GM13977 (cell line): ENCODE results near the gene GRM4.

Experiments used
- DNase-seq: peaks from one replicate; pipeline ENCODE4 v3.0.0; 2012; ENCODE audit warnings: low spot score
- in situ Hi-C: fragments of 300-500 bp; cut with MboI; formaldehyde crosslinking; loops from one replicate; pipeline ENCODE4 v1.12.0; 2022; ENCODE audit warnings: low sequenced_read_pairs, low pct_unique_long_range_greater_than_20kb, mixed read lengths, inconsistent platforms; ENCODE audit not compliant: unreplicated experiment
- TF ChIP-seq, protein P1 (sequence below): IDR thresholded peaks from 2 replicates; pipeline ENCODE4 v1.5.1; 2012; ENCODE audit warnings: mild to moderate bottlenecking, control low read depth; ENCODE audit not compliant: insufficient read depth; ENCODE audit errors: extremely low read depth, missing control alignments

Gene GRM4

DNA sequence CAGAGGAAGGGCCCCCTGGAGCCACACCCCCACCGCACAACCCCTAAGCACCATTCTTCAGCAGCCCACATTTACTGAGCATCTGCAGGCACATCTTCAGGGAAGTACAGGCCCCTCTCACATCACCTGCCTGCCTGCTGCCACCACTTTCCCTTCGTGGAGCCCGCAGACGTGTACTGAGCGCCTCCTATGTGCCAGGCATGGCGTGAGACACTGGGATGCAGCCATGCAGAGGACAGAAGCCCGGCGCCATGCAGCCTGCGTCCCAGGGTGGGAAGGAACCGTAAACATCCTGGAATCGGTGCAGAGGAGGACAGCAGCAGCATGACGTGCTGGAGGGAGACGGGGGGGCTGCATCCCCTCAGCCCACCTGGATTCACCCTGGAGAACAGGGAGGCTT lies 78.1 kb downstream of the GRM4 start:
- no peak for DNase-seq
- TF ChIP-seq, protein P1, sequence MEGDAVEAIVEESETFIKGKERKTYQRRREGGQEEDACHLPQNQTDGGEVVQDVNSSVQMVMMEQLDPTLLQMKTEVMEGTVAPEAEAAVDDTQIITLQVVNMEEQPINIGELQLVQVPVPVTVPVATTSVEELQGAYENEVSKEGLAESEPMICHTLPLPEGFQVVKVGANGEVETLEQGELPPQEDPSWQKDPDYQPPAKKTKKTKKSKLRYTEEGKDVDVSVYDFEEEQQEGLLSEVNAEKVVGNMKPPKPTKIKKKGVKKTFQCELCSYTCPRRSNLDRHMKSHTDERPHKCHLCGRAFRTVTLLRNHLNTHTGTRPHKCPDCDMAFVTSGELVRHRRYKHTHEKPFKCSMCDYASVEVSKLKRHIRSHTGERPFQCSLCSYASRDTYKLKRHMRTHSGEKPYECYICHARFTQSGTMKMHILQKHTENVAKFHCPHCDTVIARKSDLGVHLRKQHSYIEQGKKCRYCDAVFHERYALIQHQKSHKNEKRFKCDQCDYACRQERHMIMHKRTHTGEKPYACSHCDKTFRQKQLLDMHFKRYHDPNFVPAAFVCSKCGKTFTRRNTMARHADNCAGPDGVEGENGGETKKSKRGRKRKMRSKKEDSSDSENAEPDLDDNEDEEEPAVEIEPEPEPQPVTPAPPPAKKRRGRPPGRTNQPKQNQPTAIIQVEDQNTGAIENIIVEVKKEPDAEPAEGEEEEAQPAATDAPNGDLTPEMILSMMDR = peak; percentile 24
- in situ Hi-C loops = no loop called here

DNA sequence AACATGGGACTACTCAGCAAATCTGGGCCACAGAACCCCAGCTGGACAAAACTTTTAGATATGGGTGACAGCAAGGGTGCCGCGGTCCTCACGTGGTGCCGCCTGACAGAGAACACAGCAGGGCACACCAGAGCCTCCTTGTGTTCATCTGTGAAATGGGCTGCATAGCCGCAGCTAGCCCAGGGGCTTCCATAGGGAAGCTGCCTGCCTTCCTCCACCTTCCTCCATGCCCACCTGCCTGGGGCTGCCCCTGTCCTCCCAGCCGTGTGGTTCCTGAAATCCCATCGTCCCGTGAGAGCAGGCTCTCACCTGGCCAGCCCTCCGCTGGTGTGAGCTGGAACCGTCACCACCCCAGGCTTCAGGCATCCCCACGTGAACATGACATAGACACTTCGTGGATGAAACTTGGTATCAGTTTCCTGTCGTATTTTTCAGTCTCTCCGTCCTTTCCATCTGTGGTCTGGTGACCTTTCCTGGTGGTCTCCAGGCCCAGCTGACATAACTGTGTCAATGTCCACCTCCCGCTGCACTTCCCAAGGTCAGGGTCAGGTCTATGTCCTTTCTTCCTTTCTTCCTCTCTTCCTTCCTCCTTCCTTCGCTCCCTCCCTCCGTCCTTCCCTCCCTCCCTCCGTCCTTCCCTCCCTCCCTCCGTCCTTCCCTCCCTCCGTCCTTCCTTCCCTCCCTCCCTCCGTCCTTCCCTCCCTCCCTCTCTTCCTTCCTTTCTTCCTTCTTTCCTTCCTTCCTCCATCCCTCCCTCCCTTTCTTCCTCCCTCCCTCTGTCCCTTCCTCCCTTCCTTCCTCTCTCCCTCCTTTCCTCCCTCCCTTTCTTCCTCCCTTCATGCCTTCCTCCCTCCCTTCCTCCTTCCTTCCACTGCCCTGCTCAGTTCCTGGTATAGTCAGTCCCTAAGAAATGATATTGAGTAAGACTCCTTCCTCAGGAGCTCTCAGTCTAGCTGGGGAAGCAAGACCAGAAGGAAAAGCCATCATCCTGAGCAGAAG lies 78.8 kb downstream of the GRM4 start:
- no peak for DNase-seq
- in situ Hi-C loops = no loop called here
- TF ChIP-seq, protein P1 = no peak

DNA sequence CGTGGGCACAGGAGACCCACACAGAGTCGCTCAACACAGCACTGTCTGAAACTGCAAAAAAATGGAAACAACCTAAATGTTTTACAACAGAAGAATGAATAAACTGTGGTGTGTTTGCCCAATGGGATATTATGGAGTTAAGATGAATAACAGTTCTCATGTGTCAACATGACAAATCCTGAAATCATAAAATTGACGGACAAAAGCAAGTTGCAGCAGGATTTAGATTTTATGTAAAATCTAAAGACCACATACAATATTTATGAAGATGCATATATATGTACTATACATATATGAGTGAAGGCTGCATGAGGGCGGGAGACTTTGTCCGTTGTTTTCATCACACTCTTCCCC lies 79.7 kb downstream of the GRM4 start:
- in situ Hi-C loops = no loop called here
- DNase-seq = no peak
- TF ChIP-seq, protein P1 = no peak

DNA sequence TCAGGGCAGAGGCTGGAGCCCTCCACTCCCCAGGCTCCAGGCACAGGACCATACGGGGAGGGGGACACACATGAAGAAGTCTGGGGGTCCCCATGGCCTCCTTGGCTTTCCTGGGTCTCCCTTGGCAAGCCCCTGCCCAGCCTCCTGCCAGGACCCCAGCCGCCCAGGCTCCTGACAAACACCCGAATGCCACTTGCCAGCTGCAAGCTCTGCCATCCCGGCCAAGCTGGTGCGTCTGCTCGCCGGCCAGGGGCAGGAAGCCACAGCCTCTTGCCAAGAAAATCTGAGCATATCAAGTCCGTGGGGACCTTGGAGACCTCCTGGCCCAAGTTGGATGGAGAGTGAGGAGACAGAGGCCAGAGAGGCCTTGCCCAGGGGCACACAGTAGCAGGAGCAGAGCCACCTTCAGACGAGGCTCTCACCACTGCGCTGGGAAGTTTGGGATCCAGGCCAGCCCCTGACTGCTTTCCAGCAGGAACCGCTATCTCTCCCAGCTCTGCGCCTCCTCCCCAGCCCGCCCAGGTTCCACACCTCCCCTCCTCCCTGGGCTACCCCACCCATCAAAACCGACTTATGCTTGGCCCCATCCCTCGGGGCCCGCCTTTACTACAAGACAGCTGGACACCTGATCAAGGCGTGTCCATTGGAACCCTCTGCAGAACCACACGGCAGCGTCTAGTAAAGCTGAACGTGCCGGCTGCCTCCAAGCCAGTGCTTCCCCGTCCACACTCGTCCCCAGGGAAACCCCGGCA lies 80.2 kb downstream of the GRM4 start:
- in situ Hi-C loops = no loop called here
- no peak for DNase-seq
- TF ChIP-seq, protein P1 = no peak

DNA sequence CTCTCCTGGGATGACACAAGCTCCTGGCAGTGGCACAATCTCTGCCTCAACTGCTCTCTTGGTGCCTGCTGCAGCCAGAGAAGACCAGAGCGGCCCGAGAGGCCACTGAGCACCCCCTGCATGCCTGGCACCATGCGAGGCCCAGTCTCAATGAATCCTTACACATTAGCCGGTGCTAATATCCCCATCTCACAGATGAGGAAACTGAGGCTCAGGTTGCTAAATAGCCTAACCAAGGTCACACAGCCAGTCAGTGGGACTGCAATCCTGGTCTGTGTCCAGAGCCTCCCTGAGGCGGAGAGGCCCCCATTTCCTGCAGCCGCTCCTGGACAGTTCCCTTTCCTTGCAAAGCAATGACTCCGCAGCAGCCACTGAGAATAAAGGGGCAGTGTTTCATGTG lies 81.2 kb downstream of the GRM4 start:
- DNase-seq = no peak

DNA sequence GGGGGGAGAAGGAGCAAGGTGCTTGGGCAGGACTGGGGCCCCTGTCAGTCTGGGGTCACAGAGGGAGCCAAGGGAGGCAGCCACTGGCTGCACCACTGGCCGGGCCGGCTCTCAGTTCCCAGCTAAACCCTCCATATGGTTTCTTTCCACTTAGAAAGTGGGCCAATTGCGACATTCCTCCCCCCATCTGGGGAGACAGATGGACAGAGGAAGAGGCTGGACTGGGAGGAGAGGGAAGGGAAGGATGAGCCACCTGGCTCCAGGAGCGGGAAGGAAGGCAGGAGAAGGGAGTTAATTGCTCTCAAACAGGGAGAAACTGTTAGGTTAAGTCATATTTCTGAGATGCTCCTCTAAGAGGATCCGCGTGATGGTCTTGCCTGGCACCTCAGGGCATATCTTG lies 82.2 kb downstream of the GRM4 start:
- TF ChIP-seq, protein P1 = no peak
- no peak for DNase-seq
- in situ Hi-C loops = no loop called here

More for the DNA sequence above, 81.2 kb downstream of the GRM4 start:
- TF ChIP-seq, protein P1 = no peak
- in situ Hi-C loops = no loop called here
